ENCODE measurements around the gene CDON. TPM values are rescaled to one million over a fixed set of nuclear protein-coding genes. Genes with fewer than 3 reads are reported as not detected.

CDON gene
- 10 to 100 TPM in 1 of 2 donors, 1 to 10 TPM in 1; 2.3 to 10.5 TPM for total RNA-seq

GRCh38 chr11:126062679-126063506 is at the start of gene CDON:
Gene CDON, minus strand, starts transcription at chr11:126062866. Its CDS starts 39,390 bp downstream, at chr11:126023476.
- Histone ChIP-seq H3K4me1 (no peaks in the 10 kb centered on the region), H3K27ac (peak within 1 kb of the TSS; percentile 24), H3K9me3 (no peaks in the 10 kb centered on the region), H3K27me3 (no peaks in the 10 kb centered on the region), H3K9ac (ENCODE audit: low read depth in 2 of 2, low read length in 2 of 2) (peak within 1 kb of the TSS; percentile 57 to 70), H3K4me3 (peak within 1 kb of the TSS; percentile 63), H3K36me3 (no peaks in the 10 kb centered on the region)
- peak; percentile 91 for DNase-seq
- TF ChIP-seq CTCF (IDR thresholded peaks at IDR 0.05) = no peak
- intact Hi-C loops (cut with DNase I) = loop anchor here (5.0 kb wide), 1 partner anchor 121 kb away; no protein-coding TSS in a partner anchor

- H3K4me3 ChIP-seq = no peak overlapping the region
- H3K36me3 ChIP-seq = no peaks in the 10 kb centered on the region
- no peaks in the 10 kb centered on the region for H3K9me3 ChIP-seq
- no peak overlapping the region for H3K9ac ChIP-seq (ENCODE audit: low read depth in 2 of 2, low read length in 2 of 2)
- H3K27ac ChIP-seq = no peak overlapping the region
- intact Hi-C loops (cut with DNase I) = no loop called here
- no peaks in the 10 kb centered on the region for H3K27me3 ChIP-seq
- peaks cover 20% of the 10 kb centered on the region for H3K4me1 ChIP-seq
- no peak for DNase-seq
- TF ChIP-seq CTCF (IDR thresholded peaks at IDR 0.05) = no peak
Measured at GRCh38 chr11:126111458-126112116, 48.9 kb upstream of the CDON start.

GRCh38 chr11:126109941-126110731 is 47.5 kb upstream of the CDON start:
- DNase-seq = no peak
- H3K4me3 ChIP-seq = no peak overlapping the region
- H3K9ac ChIP-seq (ENCODE audit: low read depth in 2 of 2, low read length in 2 of 2) = no peak overlapping the region
- H3K36me3 ChIP-seq = no peaks in the 10 kb centered on the region
- peaks cover 6% of the 10 kb centered on the region for H3K4me1 ChIP-seq
- no peaks in the 10 kb centered on the region for H3K27me3 ChIP-seq
- H3K27ac ChIP-seq = no peak overlapping the region
- intact Hi-C loops (cut with DNase I) = no loop called here
- H3K9me3 ChIP-seq = no peaks in the 10 kb centered on the region
- no peak for TF ChIP-seq CTCF (IDR thresholded peaks at IDR 0.05)

- Histone ChIP-seq H3K4me1 (no peaks in the 10 kb centered on the region), H3K4me3 (no peak overlapping the region), H3K27ac (no peak overlapping the region), H3K36me3 (no peaks in the 10 kb centered on the region), H3K9ac (ENCODE audit: low read depth in 2 of 2, low read length in 2 of 2) (no peak overlapping the region), H3K9me3 (no peaks in the 10 kb centered on the region), H3K27me3 (no peaks in the 10 kb centered on the region)
- no peak for TF ChIP-seq CTCF (IDR thresholded peaks at IDR 0.05)
- DNase-seq = no peak
- intact Hi-C loops (cut with DNase I) = no loop called here
Measured at GRCh38 chr11:126106594-126107328, 44.1 kb upstream of the CDON start.

GRCh38 chr11:126105748-126106080 is 43.0 kb upstream of the CDON start:
- Histone ChIP-seq H3K36me3 (no peaks in the 10 kb centered on the region), H3K27ac (no peak overlapping the region), H3K9me3 (no peaks in the 10 kb centered on the region), H3K9ac (ENCODE audit: low read depth in 2 of 2, low read length in 2 of 2) (no peak overlapping the region), H3K27me3 (no peaks in the 10 kb centered on the region), H3K4me1 (no peaks in the 10 kb centered on the region), H3K4me3 (no peak overlapping the region)
- TF ChIP-seq CTCF (IDR thresholded peaks at IDR 0.05) = no peak
- no peak for DNase-seq
- intact Hi-C loops (cut with DNase I) = no loop called here
